ENCODE results near the gene GPALPP1.

GPALPP1 gene

GRCh38 chr13:45042539-45042938 lies 53.2 kb downstream of the GPALPP1 start:
- no peaks in the 10 kb centered on the region for H3K9me3 ChIP-seq (replicated peaks; ENCODE audit: insufficient read depth, low read length)
- H3K79me2 ChIP-seq (ENCODE audit: low read length), result no peaks in the 10 kb centered on the region
- no peak overlapping the region for H3K4me2 ChIP-seq (ENCODE audit: low read depth, low read length)
- no peaks in the 10 kb centered on the region for H3K4me1 ChIP-seq (ENCODE audit: low read length)
- no peaks in the 10 kb centered on the region for H3K36me3 ChIP-seq (replicated peaks; ENCODE audit: insufficient read depth, low read length)
- H3K27me3 ChIP-seq (replicated peaks; ENCODE audit: insufficient read depth, low read length), result no peaks in the 10 kb centered on the region
- H2AFZ ChIP-seq (ENCODE audit: low read length), result no peak overlapping the region
- no peak overlapping the region for H3K9ac ChIP-seq (ENCODE audit: low read length)
- H3K9me2 ChIP-seq (replicated peaks; ENCODE audit: insufficient read depth, low read length), result no peaks in the 10 kb centered on the region
- H3K4me3 ChIP-seq (ENCODE audit: low read length), result no peak overlapping the region
- DNase-seq, result no peak
- no peak overlapping the region for H3K27ac ChIP-seq (ENCODE audit: low read length)
- TF ChIP-seq, protein P1, sequence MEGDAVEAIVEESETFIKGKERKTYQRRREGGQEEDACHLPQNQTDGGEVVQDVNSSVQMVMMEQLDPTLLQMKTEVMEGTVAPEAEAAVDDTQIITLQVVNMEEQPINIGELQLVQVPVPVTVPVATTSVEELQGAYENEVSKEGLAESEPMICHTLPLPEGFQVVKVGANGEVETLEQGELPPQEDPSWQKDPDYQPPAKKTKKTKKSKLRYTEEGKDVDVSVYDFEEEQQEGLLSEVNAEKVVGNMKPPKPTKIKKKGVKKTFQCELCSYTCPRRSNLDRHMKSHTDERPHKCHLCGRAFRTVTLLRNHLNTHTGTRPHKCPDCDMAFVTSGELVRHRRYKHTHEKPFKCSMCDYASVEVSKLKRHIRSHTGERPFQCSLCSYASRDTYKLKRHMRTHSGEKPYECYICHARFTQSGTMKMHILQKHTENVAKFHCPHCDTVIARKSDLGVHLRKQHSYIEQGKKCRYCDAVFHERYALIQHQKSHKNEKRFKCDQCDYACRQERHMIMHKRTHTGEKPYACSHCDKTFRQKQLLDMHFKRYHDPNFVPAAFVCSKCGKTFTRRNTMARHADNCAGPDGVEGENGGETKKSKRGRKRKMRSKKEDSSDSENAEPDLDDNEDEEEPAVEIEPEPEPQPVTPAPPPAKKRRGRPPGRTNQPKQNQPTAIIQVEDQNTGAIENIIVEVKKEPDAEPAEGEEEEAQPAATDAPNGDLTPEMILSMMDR (IDR thresholded peaks at IDR 0.05; ENCODE audit: low read length), result no peak
- TF ChIP-seq EZH2phosphoT487 (IDR thresholded peaks at IDR 0.05; ENCODE audit: low read length), result no peak
- no peak for TF ChIP-seq EZH2 (optimal IDR thresholded peaks at IDR 0.05; ENCODE audit: low read depth, low read length)
- no peaks in the 10 kb centered on the region for H3F3A ChIP-seq (ENCODE audit: insufficient read depth, low read length)
- no peaks in the 10 kb centered on the region for H4K20me1 ChIP-seq (ENCODE audit: insufficient read depth, low read length)

DNA sequence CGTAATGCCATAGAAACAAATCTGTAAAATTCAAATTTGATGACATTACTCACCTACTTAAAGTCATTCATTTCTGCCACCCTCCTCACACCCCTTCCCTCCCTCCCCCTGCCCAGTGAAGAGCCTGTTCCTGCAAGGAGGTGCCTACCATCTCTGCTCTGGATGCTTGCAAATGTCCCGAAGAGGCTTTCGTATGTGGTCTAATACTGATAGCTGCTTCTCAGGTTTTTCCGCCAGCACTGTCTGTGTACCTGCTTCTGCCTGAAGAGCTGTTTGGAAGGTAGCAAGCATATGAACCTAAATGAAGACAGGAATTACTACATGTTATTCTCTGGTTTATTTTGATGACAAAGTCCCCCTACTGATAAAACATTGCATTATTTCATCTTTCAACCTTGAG lies 57.1 kb downstream of the GPALPP1 start:
- no peaks in the 10 kb centered on the region for H4K20me1 ChIP-seq (ENCODE audit: insufficient read depth, low read length)
- H3K27ac ChIP-seq (ENCODE audit: low read length), result no peak overlapping the region
- no peaks in the 10 kb centered on the region for H3K4me1 ChIP-seq (ENCODE audit: low read length)
- no peak overlapping the region for H2AFZ ChIP-seq (ENCODE audit: low read length)
- peak overlapping the region; percentile 53; the same call in 1 of the 2 replicates for H3K4me2 ChIP-seq (ENCODE audit: low read depth, low read length)
- H3K36me3 ChIP-seq (replicated peaks; ENCODE audit: insufficient read depth, low read length), result no peaks in the 10 kb centered on the region
- no peaks in the 10 kb centered on the region for H3F3A ChIP-seq (ENCODE audit: insufficient read depth, low read length)
- H3K27me3 ChIP-seq (replicated peaks; ENCODE audit: insufficient read depth, low read length), result no peaks in the 10 kb centered on the region
- H3K79me2 ChIP-seq (ENCODE audit: low read length), result no peaks in the 10 kb centered on the region
- H3K9me3 ChIP-seq (replicated peaks; ENCODE audit: insufficient read depth, low read length), result no peaks in the 10 kb centered on the region
- DNase-seq, result no peak
- H3K4me3 ChIP-seq (ENCODE audit: low read length), result 0 out of 2 replicates have a peak overlapping the region, but pooled peaks have one; percentile 50
- no peaks in the 10 kb centered on the region for H3K9me2 ChIP-seq (replicated peaks; ENCODE audit: insufficient read depth, low read length)
- no peak overlapping the region; the same call in 1 of the 2 replicates for H3K9ac ChIP-seq (ENCODE audit: low read length)
- TF ChIP-seq EZH2 (optimal IDR thresholded peaks at IDR 0.05; ENCODE audit: low read depth, low read length), result no peak
- TF ChIP-seq, protein P1 (IDR thresholded peaks at IDR 0.05; ENCODE audit: low read length), result no peak

DNA sequence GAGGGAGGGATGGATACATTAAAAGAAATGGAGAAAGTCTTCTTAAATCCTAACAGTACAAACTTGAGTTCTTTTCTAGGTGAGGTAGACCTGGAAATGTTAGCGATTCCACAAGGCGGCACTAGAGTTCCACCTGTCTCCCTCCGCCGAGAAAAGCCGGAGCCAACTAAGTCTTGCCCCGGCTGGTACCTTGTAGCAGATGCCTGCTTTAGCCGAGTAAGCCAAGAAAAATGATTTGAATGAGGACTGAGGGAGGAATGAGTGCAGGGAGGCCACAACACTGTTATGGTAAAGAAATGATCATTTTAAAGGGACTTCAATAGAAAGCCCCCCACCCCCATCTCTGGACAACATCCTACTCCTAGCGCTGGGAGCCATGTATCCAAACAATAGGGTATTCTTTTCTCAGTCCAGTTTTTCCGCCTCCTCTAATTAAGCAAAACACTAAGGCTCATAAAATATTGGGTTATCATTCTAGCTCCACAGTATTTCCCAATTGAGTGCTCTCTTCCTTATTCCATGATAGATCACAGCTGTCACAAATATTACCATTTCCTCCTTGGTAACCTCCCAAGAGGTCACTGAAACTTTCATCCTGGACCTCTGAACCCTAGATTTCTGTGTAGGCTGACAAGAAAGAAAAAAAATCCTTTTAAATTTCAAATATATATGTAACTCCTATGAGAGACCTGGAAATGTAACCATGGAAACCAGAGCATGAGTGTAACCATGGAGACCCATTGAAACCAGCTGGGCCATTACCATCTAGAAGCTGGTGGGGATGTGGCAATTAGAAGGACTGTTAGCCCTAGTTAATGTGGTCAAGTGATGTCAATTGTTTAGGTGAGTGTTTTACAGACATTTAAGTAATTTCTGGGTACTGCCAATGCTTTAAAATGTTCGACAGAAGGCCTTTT lies 58.3 kb downstream of the GPALPP1 start:
- no peak for TF ChIP-seq EZH2phosphoT487 (IDR thresholded peaks at IDR 0.05; ENCODE audit: low read length)
- no peak for TF ChIP-seq EZH2 (optimal IDR thresholded peaks at IDR 0.05; ENCODE audit: low read depth, low read length)
- TF ChIP-seq, protein P1 (IDR thresholded peaks at IDR 0.05; ENCODE audit: low read length), result peak; percentile 63

More for the DNA sequence above, 58.3 kb downstream of the GPALPP1 start:
- no peak overlapping the region for H3K27ac ChIP-seq (ENCODE audit: low read length)
- H3K4me2 ChIP-seq (ENCODE audit: low read depth, low read length), result peak overlapping the region; percentile 53
- H3K9ac ChIP-seq (ENCODE audit: low read length), result no peak overlapping the region
- no peaks in the 10 kb centered on the region for H3K27me3 ChIP-seq (replicated peaks; ENCODE audit: insufficient read depth, low read length)
- H3K36me3 ChIP-seq (replicated peaks; ENCODE audit: insufficient read depth, low read length), result no peaks in the 10 kb centered on the region
- no peaks in the 10 kb centered on the region for H4K20me1 ChIP-seq (ENCODE audit: insufficient read depth, low read length)
- no peaks in the 10 kb centered on the region for H3K4me1 ChIP-seq (ENCODE audit: low read length)
- H3K4me3 ChIP-seq (ENCODE audit: low read length), result peak overlapping the region; percentile 50
- H3K9me3 ChIP-seq (replicated peaks; ENCODE audit: insufficient read depth, low read length), result no peaks in the 10 kb centered on the region
- peak; percentile 59 for DNase-seq
- peak overlapping the region; percentile 43; the same call in 1 of the 2 replicates for H2AFZ ChIP-seq (ENCODE audit: low read length)
- no peaks in the 10 kb centered on the region for H3K79me2 ChIP-seq (ENCODE audit: low read length)
- H3F3A ChIP-seq (ENCODE audit: insufficient read depth, low read length), result no peaks in the 10 kb centered on the region
- H3K9me2 ChIP-seq (replicated peaks; ENCODE audit: insufficient read depth, low read length), result no peaks in the 10 kb centered on the region
